A549 (cell line): ENCODE results near the gene HMBS.

Experiments
- BHLHE40 ChIP-seq: IDR thresholded peaks from 2 replicates; pipeline ENCODE4 v1.6.1; 2012; ENCODE audit warnings: low read depth, low read length, inconsistent platforms
- CTCF ChIP-seq: fragments of >200 bp; sonication (Bioruptor Twin); formaldehyde crosslinking; IDR thresholded peaks from 3 replicates; pipeline ENCODE4 v1.5.1; 2016
- EP300 ChIP-seq, 2 experiments: fragments of >200 bp; sonication (Bioruptor Twin); formaldehyde crosslinking; IDR thresholded peaks; 2 replicates in 1 of 2; 3 replicates in 1 of 2; pipeline ENCODE4 v1.6.1; 2016 to 2017
- JUN ChIP-seq, 2 experiments: fragments of >200 bp; sonication (Bioruptor Twin); formaldehyde crosslinking; IDR thresholded peaks; 2 replicates in 1 of 2; 3 replicates in 1 of 2; pipeline ENCODE4 v1.6.1; 2016 to 2017
- JUNB ChIP-seq: fragments of >200 bp; sonication (Bioruptor Twin); formaldehyde crosslinking; IDR thresholded peaks from 2 replicates; pipeline ENCODE4 v1.6.1; 2016
- KDM1A ChIP-seq: fragments of 200-600 bp; sonication (generic); IDR thresholded peaks from 2 replicates; pipeline ENCODE4 v1.6.1; 2016; ENCODE audit warnings: low read depth, mild to moderate bottlenecking
- NFE2L2 ChIP-seq: fragments of 150-350 bp; conservative IDR thresholded peaks from 2 replicates; pipeline ENCODE4 v1.6.1; 2014; ENCODE audit warnings: low read length
- POLR2A ChIP-seq: IDR thresholded peaks from 2 replicates; pipeline ENCODE4 v1.6.1; 2012; ENCODE audit warnings: mild to moderate bottlenecking, low read length
- RARB ChIP-seq: fragments of 250-450 bp; sonication (Bioruptor Pico); IDR thresholded peaks from 2 replicates; pipeline ENCODE4 v1.8.0; 2021; ENCODE audit warnings: mild to moderate bottlenecking, moderate library complexity
- ZC3H11A ChIP-seq: fragments of 450-650 bp; IDR thresholded peaks from 2 replicates; pipeline ENCODE4 v1.6.1; 2014; ENCODE audit warnings: antibody characterized with exemption, mild to moderate bottlenecking

GRCh38 chr11:119117004-119117706 is 32.5 kb downstream of the HMBS start:
- TF ChIP-seq CTCF (no peak), EP300 (IDR thresholded peaks at IDR 0.05) (no peak), POLR2A (no peak), KDM1A (no peak), NFE2L2 (no peak), JUNB (no peak), BHLHE40 (no peak), JUN (IDR thresholded peaks at IDR 0.05) (no peak), RARB (no peak), ZC3H11A (no peak)
